WTC11 (cell line): ENCODE data around the gene HOXD8. TPM values are rescaled to one million over a fixed set of nuclear protein-coding genes. Genes with fewer than 3 reads are reported as not detected.
A peak's percentile ranks its signal among the peaks of the same experiment; 100 is the strongest.

Experiments used
- ATAC-seq: fragments of 200-7000 bp; cut with Tn5 transposase; 2 replicates; pipeline ENCODE4 v1.10.0; 2021; ENCODE audit warnings: mild to moderate bottlenecking, moderate library complexity
- CTCF ChIA-PET: fragments of 300-600 bp; sonication (Branson Sonifier 250); formaldehyde crosslinking; loops from one replicate; lab custom pipeline; 2021; ENCODE audit warnings: antibody characterized with exemption; lab: Charles Lee
- POLR2A ChIA-PET: fragments of 350-600 bp; sonication (Branson Sonifier 250); formaldehyde crosslinking; loops from one replicate; lab custom pipeline; 2021; ENCODE audit warnings: antibody characterized with exemption; lab: Charles Lee
- DNase-seq: peaks from one replicate; pipeline ENCODE4 v3.0.0; 2021; ENCODE audit warnings: low spot score
- H3K27ac Mint-ChIP-seq: 2 replicates; pipeline ENCODE4 v1.8.0; 2021; ENCODE audit warnings: mixed read lengths
- H3K27me3 Mint-ChIP-seq: 2 replicates; pipeline ENCODE4 v1.8.0; 2021; ENCODE audit warnings: low read depth, mild to moderate bottlenecking, moderate library complexity, mixed read lengths
- H3K36me3 Mint-ChIP-seq: 2 replicates; pipeline ENCODE4 v1.8.0; 2021; ENCODE audit warnings: mixed read lengths
- H3K4me1 Mint-ChIP-seq: 2 replicates; pipeline ENCODE4 v1.8.0; 2022; ENCODE audit warnings: mixed read lengths
- H3K4me3 Mint-ChIP-seq: 2 replicates; pipeline ENCODE4 v1.8.0; 2021; ENCODE audit warnings: mild to moderate bottlenecking, moderate library complexity, mixed read lengths
- H3K9me3 Mint-ChIP-seq: 2 replicates; pipeline ENCODE4 v1.8.0; 2021; ENCODE audit warnings: mixed read lengths
- ATF1 ChIP-seq: sonication (generic); formaldehyde crosslinking; IDR thresholded peaks from 2 replicates; pipeline ENCODE4 v1.8.1; 2023; ENCODE audit warnings: mild to moderate bottlenecking, moderate library complexity, missing genetic modification reagents
- EMX1 ChIP-seq: fragments of 250-450 bp; sonication (Bioruptor Pico); IDR thresholded peaks from 2 replicates; pipeline ENCODE4 v1.8.0; 2021; ENCODE audit warnings: mild to moderate bottlenecking
- ETV6 ChIP-seq: sonication (generic); formaldehyde crosslinking; IDR thresholded peaks from 2 replicates; pipeline ENCODE4 v1.8.1; 2022; ENCODE audit warnings: mild to moderate bottlenecking, missing genetic modification reagents
- GRHL2 ChIP-seq: fragments of 250-450 bp; sonication (Bioruptor Pico); IDR thresholded peaks from 2 replicates; pipeline ENCODE4 v1.8.0; 2022; ENCODE audit warnings: mild to moderate bottlenecking, moderate library complexity; ENCODE audit not compliant: insufficient replicate concordance, severe bottlenecking
- NR2C2 ChIP-seq: sonication (generic); formaldehyde crosslinking; IDR thresholded peaks from 2 replicates; pipeline ENCODE4 v1.8.0; 2022; ENCODE audit warnings: mild to moderate bottlenecking, missing genetic modification reagents
- NR3C1 ChIP-seq: sonication (generic); formaldehyde crosslinking; conservative IDR thresholded peaks from 2 replicates; pipeline ENCODE4 v1.8.1; 2023; ENCODE audit warnings: low read depth, mild to moderate bottlenecking, missing genetic modification reagents
- SMAD3 ChIP-seq: sonication (generic); formaldehyde crosslinking; IDR thresholded peaks from 2 replicates; pipeline ENCODE4 v1.8.0; 2022; ENCODE audit warnings: missing genetic modification reagents, mild to moderate bottlenecking, borderline replicate concordance
- TEAD4 ChIP-seq: sonication (generic); formaldehyde crosslinking; IDR thresholded peaks from 2 replicates; pipeline ENCODE4 v1.8.0; 2022; ENCODE audit warnings: mild to moderate bottlenecking, missing genetic modification reagents
- TP53 ChIP-seq: sonication (generic); formaldehyde crosslinking; IDR thresholded peaks from 2 replicates; pipeline ENCODE4 v1.8.1; 2023; ENCODE audit warnings: mild to moderate bottlenecking, missing genetic modification reagents
- ZNF121 ChIP-seq: sonication (generic); formaldehyde crosslinking; IDR thresholded peaks from 2 replicates; pipeline ENCODE4 v1.8.0; 2023; ENCODE audit warnings: missing genetic modification reagents
- ZNF138 ChIP-seq: sonication (generic); formaldehyde crosslinking; conservative IDR thresholded peaks from 2 replicates; pipeline ENCODE4 v1.8.1; 2022; ENCODE audit warnings: mild to moderate bottlenecking, moderate library complexity, missing genetic modification reagents
- ZNF423 ChIP-seq: fragments of 250-450 bp; sonication (Bioruptor Pico); IDR thresholded peaks from 2 replicates; pipeline ENCODE4 v2.1.2; 2022; ENCODE audit warnings: mild to moderate bottlenecking, moderate library complexity
- ZNF671 ChIP-seq: fragments of 250-450 bp; sonication (Bioruptor Pico); IDR thresholded peaks from 2 replicates; pipeline ENCODE4 v1.8.0; 2021; ENCODE audit warnings: mild to moderate bottlenecking
- total RNA-seq: library from RNA; stranded (reverse); gene quantifications from 3 replicates; pipeline ENCODE4 v1.2.3, GENCODE V29; 2021
- TF ChIP-seq, protein P1 (sequence below): sonication (generic); formaldehyde crosslinking; IDR thresholded peaks from 2 replicates; pipeline ENCODE4 v1.8.0; 2022; ENCODE audit warnings: mild to moderate bottlenecking, missing genetic modification reagents
- TF ChIP-seq, protein P2 (sequence below): fragments of 250-450 bp; sonication (Bioruptor Pico); IDR thresholded peaks from 2 replicates; pipeline ENCODE4 v1.9.0; 2021; ENCODE audit warnings: moderate library complexity, mild to moderate bottlenecking, inconsistent platforms, borderline replicate concordance
- TF ChIP-seq, protein P3 (sequence below): sonication (generic); formaldehyde crosslinking; IDR thresholded peaks from 2 replicates; pipeline ENCODE4 v1.8.0; 2023; ENCODE audit warnings: missing genetic modification reagents
- TF ChIP-seq, protein P4 (sequence below): sonication (generic); formaldehyde crosslinking; IDR thresholded peaks from 2 replicates; pipeline ENCODE4 v1.8.1; 2023; ENCODE audit warnings: mild to moderate bottlenecking, moderate library complexity, missing genetic modification reagents
- TF ChIP-seq, protein P5 (sequence below): fragments of 250-450 bp; sonication (Bioruptor Pico); IDR thresholded peaks from 2 replicates; pipeline ENCODE4 v1.9.0; 2021; ENCODE audit warnings: mild to moderate bottlenecking
- TF ChIP-seq, protein P6 (sequence below): sonication (generic); formaldehyde crosslinking; conservative IDR thresholded peaks from 2 replicates; pipeline ENCODE4 v1.8.1; 2023; ENCODE audit warnings: mild to moderate bottlenecking, low read depth, missing genetic modification reagents, moderate library complexity

The HOXD8 gene
- total RNA-seq, 1 experiment from 2014 or later = not detected

DNA sequence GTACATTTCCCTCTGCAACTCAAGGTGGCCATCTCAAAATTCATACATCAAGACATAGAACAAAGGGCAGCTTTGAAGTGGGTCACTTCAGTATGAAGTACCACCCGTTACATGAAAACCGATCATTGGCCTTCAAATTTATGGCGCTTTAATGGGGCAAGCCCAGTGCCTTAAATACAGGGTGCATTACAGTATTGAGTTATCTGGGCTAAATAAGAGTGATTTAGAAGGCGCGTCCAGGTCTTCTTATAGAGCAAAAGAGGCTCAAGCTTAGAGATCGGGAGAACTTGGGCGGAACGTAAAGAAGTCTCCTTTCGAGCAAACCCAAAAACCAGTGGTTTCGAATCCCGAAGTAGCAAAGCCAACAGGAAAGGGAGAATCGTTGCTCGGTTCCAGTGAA is 34.7 kb downstream of the HOXD8 start:
- Mint-ChIP-seq H3K4me3 (no peak overlapping the region), H3K4me1 (peaks cover 26% of the 10 kb centered on the region), H3K27ac (no peak overlapping the region), H3K9me3 (no peaks in the 10 kb centered on the region), H3K27me3 (peaks cover 100% of the 10 kb centered on the region), H3K36me3 (no peaks in the 10 kb centered on the region)
- ATAC-seq (no peak), DNase-seq (no peak)
- CTCF ChIA-PET = interaction anchor here (1.0 to 2.4 kb wide), 2 partner anchors 15 to 23 kb away, joined by 4 to 7 read pairs; no protein-coding TSS in a partner anchor
- no peak for TF ChIP-seq NR3C1 (CRISPR knock-in tag)
- POLR2A ChIA-PET = interaction anchor here (0.6 kb wide), 1 partner anchor 11 kb away, joined by 3 read pairs; no protein-coding TSS in a partner anchor

DNA sequence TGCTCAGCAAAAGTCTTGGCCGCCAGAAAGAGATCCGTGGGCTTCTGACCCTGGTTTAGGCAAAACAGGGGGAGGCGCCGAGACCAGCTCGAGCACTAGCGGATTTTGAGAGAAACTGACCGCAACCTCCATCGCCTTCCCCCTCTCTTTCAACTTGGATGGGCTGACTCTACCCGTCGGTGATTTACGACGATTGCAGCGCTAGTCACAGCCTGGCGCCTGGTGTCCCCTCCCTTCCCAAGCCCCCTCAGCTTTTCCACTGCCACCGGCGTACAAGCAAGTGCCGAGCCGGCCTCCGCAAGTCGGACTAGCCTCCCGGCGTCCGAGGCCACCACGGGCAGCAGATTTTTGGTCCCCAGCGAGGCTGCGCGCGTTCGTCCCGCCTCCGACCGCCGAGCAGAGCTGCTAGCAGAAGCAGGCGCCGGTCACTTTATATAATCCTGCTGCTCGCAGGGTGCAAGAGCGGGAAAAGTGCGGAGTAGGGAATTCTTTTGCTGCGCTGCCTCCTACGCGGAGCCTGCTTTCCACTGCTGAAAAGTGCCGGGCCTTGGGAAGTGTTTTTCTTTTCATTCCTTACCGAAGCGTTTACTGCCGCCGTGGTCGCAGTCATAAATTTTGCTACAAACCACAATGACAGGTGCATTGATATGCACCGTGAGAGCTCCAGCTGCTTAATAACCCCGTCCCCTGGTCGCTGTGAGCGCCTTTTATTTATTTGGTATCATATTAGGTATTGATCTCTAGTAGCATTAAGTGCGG is 35.3 kb downstream of the HOXD8 start:
- CTCF ChIA-PET = interaction anchor here (1.0 to 2.4 kb wide), 4 partner anchors 11 to 290 kb away, joined by 4 to 7 read pairs (median 4); no protein-coding TSS in a partner anchor
- Mint-ChIP-seq H3K4me3 (peak overlapping the region; percentile 45), H3K4me1 (peaks cover 23% of the 10 kb centered on the region), H3K27me3 (peaks cover 100% of the 10 kb centered on the region), H3K27ac (no peak overlapping the region), H3K36me3 (no peaks in the 10 kb centered on the region), H3K9me3 (no peaks in the 10 kb centered on the region)
- POLR2A ChIA-PET = interaction anchor here (0.6 to 1.1 kb wide), 2 partner anchors 11 to 14 kb away, joined by 3 read pairs; no protein-coding TSS in a partner anchor
- TF ChIP-seq ZNF138 = no peak
- TF ChIP-seq, protein P1, sequence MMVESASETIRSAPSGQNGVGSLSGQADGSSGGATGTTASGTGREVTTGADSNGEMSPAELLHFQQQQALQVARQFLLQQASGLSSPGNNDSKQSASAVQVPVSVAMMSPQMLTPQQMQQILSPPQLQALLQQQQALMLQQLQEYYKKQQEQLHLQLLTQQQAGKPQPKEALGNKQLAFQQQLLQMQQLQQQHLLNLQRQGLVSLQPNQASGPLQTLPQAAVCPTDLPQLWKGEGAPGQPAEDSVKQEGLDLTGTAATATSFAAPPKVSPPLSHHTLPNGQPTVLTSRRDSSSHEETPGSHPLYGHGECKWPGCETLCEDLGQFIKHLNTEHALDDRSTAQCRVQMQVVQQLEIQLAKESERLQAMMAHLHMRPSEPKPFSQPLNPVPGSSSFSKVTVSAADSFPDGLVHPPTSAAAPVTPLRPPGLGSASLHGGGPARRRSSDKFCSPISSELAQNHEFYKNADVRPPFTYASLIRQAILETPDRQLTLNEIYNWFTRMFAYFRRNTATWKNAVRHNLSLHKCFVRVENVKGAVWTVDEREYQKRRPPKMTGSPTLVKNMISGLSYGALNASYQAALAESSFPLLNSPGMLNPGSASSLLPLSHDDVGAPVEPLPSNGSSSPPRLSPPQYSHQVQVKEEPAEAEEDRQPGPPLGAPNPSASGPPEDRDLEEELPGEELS = no peak
- no peak for TF ChIP-seq ZNF671 (CRISPR knock-in tag)
- no peak for TF ChIP-seq ZNF121
- no peak for TF ChIP-seq ETV6
- no peak for TF ChIP-seq GRHL2 (CRISPR knock-in tag)
- no peak for TF ChIP-seq NR2C2
- TF ChIP-seq, protein P2, sequence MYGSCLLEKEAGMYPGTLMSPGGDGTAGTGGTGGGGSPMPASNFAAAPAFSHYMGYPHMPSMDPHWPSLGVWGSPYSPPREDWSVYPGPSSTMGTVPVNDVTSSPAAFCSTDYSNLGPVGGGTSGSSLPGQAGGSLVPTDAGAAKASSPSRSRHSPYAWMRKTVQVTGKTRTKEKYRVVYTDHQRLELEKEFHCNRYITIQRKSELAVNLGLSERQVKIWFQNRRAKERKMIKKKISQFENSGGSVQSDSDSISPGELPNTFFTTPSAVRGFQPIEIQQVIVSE (CRISPR knock-in tag) = no peak
- TF ChIP-seq, protein P3, sequence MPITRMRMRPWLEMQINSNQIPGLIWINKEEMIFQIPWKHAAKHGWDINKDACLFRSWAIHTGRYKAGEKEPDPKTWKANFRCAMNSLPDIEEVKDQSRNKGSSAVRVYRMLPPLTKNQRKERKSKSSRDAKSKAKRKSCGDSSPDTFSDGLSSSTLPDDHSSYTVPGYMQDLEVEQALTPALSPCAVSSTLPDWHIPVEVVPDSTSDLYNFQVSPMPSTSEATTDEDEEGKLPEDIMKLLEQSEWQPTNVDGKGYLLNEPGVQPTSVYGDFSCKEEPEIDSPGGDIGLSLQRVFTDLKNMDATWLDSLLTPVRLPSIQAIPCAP (CRISPR knock-in tag) = no peak
- TF ChIP-seq, protein P4, sequence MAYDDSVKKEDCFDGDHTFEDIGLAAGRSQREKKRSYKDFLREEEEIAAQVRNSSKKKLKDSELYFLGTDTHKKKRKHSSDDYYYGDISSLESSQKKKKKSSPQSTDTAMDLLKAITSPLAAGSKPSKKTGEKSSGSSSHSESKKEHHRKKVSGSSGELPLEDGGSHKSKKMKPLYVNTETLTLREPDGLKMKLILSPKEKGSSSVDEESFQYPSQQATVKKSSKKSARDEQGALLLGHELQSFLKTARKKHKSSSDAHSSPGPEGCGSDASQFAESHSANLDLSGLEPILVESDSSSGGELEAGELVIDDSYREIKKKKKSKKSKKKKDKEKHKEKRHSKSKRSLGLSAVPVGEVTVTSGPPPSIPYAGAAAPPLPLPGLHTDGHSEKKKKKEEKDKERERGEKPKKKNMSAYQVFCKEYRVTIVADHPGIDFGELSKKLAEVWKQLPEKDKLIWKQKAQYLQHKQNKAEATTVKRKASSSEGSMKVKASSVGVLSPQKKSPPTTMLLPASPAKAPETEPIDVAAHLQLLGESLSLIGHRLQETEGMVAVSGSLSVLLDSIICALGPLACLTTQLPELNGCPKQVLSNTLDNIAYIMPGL (CRISPR knock-in tag) = no peak
- no peak for TF ChIP-seq ZNF423 (CRISPR knock-in tag)
- TF ChIP-seq EMX1 (CRISPR knock-in tag) = no peak
- TF ChIP-seq TP53 = no peak
- TF ChIP-seq, protein P5, sequence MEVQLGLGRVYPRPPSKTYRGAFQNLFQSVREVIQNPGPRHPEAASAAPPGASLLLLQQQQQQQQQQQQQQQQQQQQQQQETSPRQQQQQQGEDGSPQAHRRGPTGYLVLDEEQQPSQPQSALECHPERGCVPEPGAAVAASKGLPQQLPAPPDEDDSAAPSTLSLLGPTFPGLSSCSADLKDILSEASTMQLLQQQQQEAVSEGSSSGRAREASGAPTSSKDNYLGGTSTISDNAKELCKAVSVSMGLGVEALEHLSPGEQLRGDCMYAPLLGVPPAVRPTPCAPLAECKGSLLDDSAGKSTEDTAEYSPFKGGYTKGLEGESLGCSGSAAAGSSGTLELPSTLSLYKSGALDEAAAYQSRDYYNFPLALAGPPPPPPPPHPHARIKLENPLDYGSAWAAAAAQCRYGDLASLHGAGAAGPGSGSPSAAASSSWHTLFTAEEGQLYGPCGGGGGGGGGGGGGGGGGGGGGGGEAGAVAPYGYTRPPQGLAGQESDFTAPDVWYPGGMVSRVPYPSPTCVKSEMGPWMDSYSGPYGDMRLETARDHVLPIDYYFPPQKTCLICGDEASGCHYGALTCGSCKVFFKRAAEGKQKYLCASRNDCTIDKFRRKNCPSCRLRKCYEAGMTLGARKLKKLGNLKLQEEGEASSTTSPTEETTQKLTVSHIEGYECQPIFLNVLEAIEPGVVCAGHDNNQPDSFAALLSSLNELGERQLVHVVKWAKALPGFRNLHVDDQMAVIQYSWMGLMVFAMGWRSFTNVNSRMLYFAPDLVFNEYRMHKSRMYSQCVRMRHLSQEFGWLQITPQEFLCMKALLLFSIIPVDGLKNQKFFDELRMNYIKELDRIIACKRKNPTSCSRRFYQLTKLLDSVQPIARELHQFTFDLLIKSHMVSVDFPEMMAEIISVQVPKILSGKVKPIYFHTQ = no peak
- TF ChIP-seq SMAD3 (CRISPR knock-in tag) = no peak
- no peak for TF ChIP-seq TEAD4 (CRISPR knock-in tag)
- TF ChIP-seq, protein P6, sequence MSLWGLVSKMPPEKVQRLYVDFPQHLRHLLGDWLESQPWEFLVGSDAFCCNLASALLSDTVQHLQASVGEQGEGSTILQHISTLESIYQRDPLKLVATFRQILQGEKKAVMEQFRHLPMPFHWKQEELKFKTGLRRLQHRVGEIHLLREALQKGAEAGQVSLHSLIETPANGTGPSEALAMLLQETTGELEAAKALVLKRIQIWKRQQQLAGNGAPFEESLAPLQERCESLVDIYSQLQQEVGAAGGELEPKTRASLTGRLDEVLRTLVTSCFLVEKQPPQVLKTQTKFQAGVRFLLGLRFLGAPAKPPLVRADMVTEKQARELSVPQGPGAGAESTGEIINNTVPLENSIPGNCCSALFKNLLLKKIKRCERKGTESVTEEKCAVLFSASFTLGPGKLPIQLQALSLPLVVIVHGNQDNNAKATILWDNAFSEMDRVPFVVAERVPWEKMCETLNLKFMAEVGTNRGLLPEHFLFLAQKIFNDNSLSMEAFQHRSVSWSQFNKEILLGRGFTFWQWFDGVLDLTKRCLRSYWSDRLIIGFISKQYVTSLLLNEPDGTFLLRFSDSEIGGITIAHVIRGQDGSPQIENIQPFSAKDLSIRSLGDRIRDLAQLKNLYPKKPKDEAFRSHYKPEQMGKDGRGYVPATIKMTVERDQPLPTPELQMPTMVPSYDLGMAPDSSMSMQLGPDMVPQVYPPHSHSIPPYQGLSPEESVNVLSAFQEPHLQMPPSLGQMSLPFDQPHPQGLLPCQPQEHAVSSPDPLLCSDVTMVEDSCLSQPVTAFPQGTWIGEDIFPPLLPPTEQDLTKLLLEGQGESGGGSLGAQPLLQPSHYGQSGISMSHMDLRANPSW (CRISPR knock-in tag) = no peak
- TF ChIP-seq ATF1 (CRISPR knock-in tag) = no peak
- ATAC-seq (no peak), DNase-seq (no peak)
